GM21367 (cell line): Measurements from ENCODE around the gene CCDC160.

Experiments used
- ATAC-seq: cut with Tn5 transposase; IDR thresholded peaks from one replicate; pipeline ENCODE4 v1.9.1; 2021; ENCODE audit not compliant: unreplicated experiment

Gene CCDC160

GRCh38 chrX:134294548-134294947, 57.6 kb downstream of the CCDC160 start:
- ATAC-seq = no peak
